Endothelial cell of umbilical vein (primary cell): Measurements from ENCODE around the gene AIDA. TPM values are rescaled to one million over a fixed set of nuclear protein-coding genes. Genes with fewer than 3 reads are reported as not detected.

Source experiments
- BruUV-seq: library from RNA; stranded (reverse); fragments of 400-500 nt; replicated peaks from 2 replicates; lab custom pipeline; 2021; lab: Mats Ljungman, UMichigan
- CTCF ChIA-PET: fragments of 300-600, 350-600 bp; sonication (Branson Sonifier 250); formaldehyde crosslinking; loops from one replicate; lab custom pipeline; 2021; ENCODE audit warnings: antibody characterized with exemption, inconsistent platforms; lab: Charles Lee
- POLR2A ChIA-PET: fragments of 300-600, 350-600 bp; sonication (Branson Sonifier 250); formaldehyde crosslinking; loops from one replicate; lab custom pipeline; 2021; ENCODE audit warnings: antibody characterized with exemption, inconsistent platforms; lab: Charles Lee
- DNase-seq: peaks from one replicate; pipeline ENCODE4 v3.0.0-alpha.2; 2011; ENCODE audit warnings: low read depth, low spot score
- FAIRE-seq: peaks from 2 replicates; lab custom pipeline; 2011; peaks lifted over from hg19 to GRCh38; lab: Jason Lieb, UNC
- H2AFZ ChIP-seq: 2 replicates; pipeline ENCODE4 v1.6.0; 2012; ENCODE audit warnings: low read depth, low read length, control low read depth, inconsistent platforms
- H3K27ac ChIP-seq: 2 replicates; pipeline ENCODE4 v1.5.1; 2011; ENCODE audit warnings: low read depth, mild to moderate bottlenecking, control low read depth, low read length, moderate library complexity; ENCODE audit not compliant: insufficient read depth
- H3K27me3 ChIP-seq, 2 experiments: 2 replicates each; pipeline versions ENCODE4 v1.6.0 to v1.6.1; 2011; ENCODE audit warnings: low read length in 2 of 2, mixed read lengths in 1 of 2; ENCODE audit not compliant: control insufficient read depth in 2 of 2, insufficient read depth in 2 of 2
- H3K36me3 ChIP-seq, 2 experiments: 2 replicates in 1 of 2; 3 replicates in 1 of 2; pipeline ENCODE4 v1.5.1; 2011; ENCODE audit warnings: low read length in 2 of 2, mild to moderate bottlenecking in 1 of 2, moderate library complexity in 1 of 2; ENCODE audit not compliant: control insufficient read depth in 2 of 2, insufficient read depth in 2 of 2; ENCODE audit errors: extremely low read depth in 1 of 2
- H3K4me1 ChIP-seq: 3 replicates; pipeline ENCODE4 v1.5.1; 2011; ENCODE audit warnings: mild to moderate bottlenecking, low read length; ENCODE audit not compliant: control insufficient read depth, insufficient read depth; ENCODE audit errors: extremely low read depth
- H3K4me2 ChIP-seq: 2 replicates; pipeline ENCODE4 v1.6.1; 2011; ENCODE audit warnings: low read length, control low read depth, mixed read lengths; ENCODE audit not compliant: insufficient read depth
- H3K4me3 ChIP-seq, 3 experiments: fragments of 200-600 bp in 1 of 3; sonication (generic), shearing (Covaris generic) in 1 of 3; replicated peaks in 1 of 3; 2 replicates each; pipeline ENCODE4 v1.5.1; 2011 to 2016; ENCODE audit warnings: control low read depth in 3 of 3, low read length in 3 of 3, mild to moderate bottlenecking in 2 of 3, inconsistent platforms in 1 of 3, low read depth in 1 of 3, moderate library complexity in 1 of 3; ENCODE audit not compliant: insufficient read depth in 1 of 3
- H3K79me2 ChIP-seq: 2 replicates; pipeline ENCODE4 v1.6.0; 2012; ENCODE audit warnings: low read length, inconsistent platforms; ENCODE audit not compliant: control insufficient read depth, insufficient read depth
- H3K9ac ChIP-seq: replicated peaks from 2 replicates; pipeline ENCODE3; 2011; ENCODE audit warnings: low read length, control low read depth; ENCODE audit not compliant: insufficient read depth; ENCODE audit errors: extremely low read depth
- H3K9me1 ChIP-seq: replicated peaks from 3 replicates; pipeline ENCODE4 v1.6.0; 2011; ENCODE audit warnings: mild to moderate bottlenecking, low read length; ENCODE audit not compliant: control insufficient read depth, insufficient read depth; ENCODE audit errors: extremely low read depth
- H3K9me3 ChIP-seq: replicated peaks from 2 replicates; pipeline ENCODE4 v1.5.1; 2012; ENCODE audit warnings: low read length, inconsistent platforms; ENCODE audit not compliant: control insufficient read depth, insufficient read depth
- H4K20me1 ChIP-seq: replicated peaks from 2 replicates; pipeline ENCODE3; 2011; ENCODE audit warnings: mild to moderate bottlenecking, low read length; ENCODE audit not compliant: control insufficient read depth, insufficient read depth; ENCODE audit errors: extremely low read depth
- CTCF ChIP-seq, 2 donors: IDR thresholded peaks; 1 replicate in 1 of 2; 2 replicates in 1 of 2; pipeline ENCODE4 v1.5.1; 2011; ENCODE audit warnings: low read length in 2 of 2, mild to moderate bottlenecking in 2 of 2, moderate library complexity in 2 of 2, control low read depth in 1 of 2, inconsistent platforms in 1 of 2, low read depth in 1 of 2; ENCODE audit not compliant: insufficient read depth in 1 of 2; ENCODE audit errors: extremely low read depth in 1 of 2
- MAX ChIP-seq: IDR thresholded peaks from 2 replicates; pipeline ENCODE4 v1.6.1; 2011; ENCODE audit not compliant: insufficient read depth, insufficient read length
- dilution Hi-C: fragments of 300-500 bp; cut with MboI; formaldehyde crosslinking; loops from one replicate; pipeline ENCODE4 v1.15.0; 2019; ENCODE audit warnings: low sequenced_read_pairs; ENCODE audit not compliant: extremely low pct_ligation_motif_present
- intact Hi-C: fragments of 100-400 bp; cut with micrococcal nuclease; formaldehyde crosslinking; loops from one replicate; pipeline ENCODE4 v1.10.0; 2022
- polyA plus RNA-seq, 4 experiments: library from polyadenylated mRNA; depleted of rRNA in 3 of 4; stranded (reverse) in 3 of 4; unstranded in 1 of 4; fragments of >200 nt; gene quantifications; 2 replicates each; pipeline versions ENCODE4 v1.2.1 to v1.2.3, GENCODE V29; 2011 to 2012; ENCODE audit warnings: missing spikeins in 1 of 4
- total RNA-seq: library from RNA; stranded (reverse); gene quantifications from 2 replicates; pipeline ENCODE4 v1.2.3, GENCODE V29; 2021

Gene AIDA
- total and polyA plus RNA-seq, 2 donors (not counting 3 experiments of a cell fraction or from before 2014, with no cell fraction given) = 32.8 to 75.4 TPM

- peak; percentile 68 for FAIRE-seq
These were observed 77.9 kb downstream of the AIDA start for GRCh38 chr1:222634180-222635013.

More at GRCh38 chr1:222634180-222635013, 77.9 kb downstream of the AIDA start:
- peak; percentile 93 for DNase-seq
- no peak overlapping the region for H3K4me2 ChIP-seq
- no peaks in the 10 kb centered on the region for H3K27me3 ChIP-seq
- no peaks in the 10 kb centered on the region for H3K9me1 ChIP-seq
- CTCF ChIA-PET = interaction anchor here (0.6 to 3.4 kb wide), 44 partner anchors 9 to 489 kb away, joined by 3 to 154 read pairs (median 4); partner anchors contain the start of genes AIDA, BROX and TAF1A
- H3K36me3 ChIP-seq = peaks cover 3 to 12% of the 10 kb centered on the region in 2 experiments
- no peaks in the 10 kb centered on the region for H3K79me2 ChIP-seq
- H3K27ac ChIP-seq = no peak overlapping the region
- peak; percentile 64 to 72 for TF ChIP-seq CTCF (IDR thresholded peaks at IDR 0.05; ENCODE audit: extremely low read depth in 1 of 2, insufficient read depth in 1 of 2, low read depth in 1 of 2, low read length in 2 of 2)
- no peak for TF ChIP-seq MAX
- H4K20me1 ChIP-seq = no peaks in the 10 kb centered on the region
- no peak overlapping the region for H3K4me3 ChIP-seq
- POLR2A ChIA-PET = interaction anchor here (1.0 kb wide), 1 partner anchor 169 kb away, joined by 6 read pairs; no protein-coding TSS in a partner anchor
- dilution Hi-C loops = no loop called here
- H3K4me1 ChIP-seq = no peaks in the 10 kb centered on the region
- no peak overlapping the region for H3K9ac ChIP-seq
- no peaks in the 10 kb centered on the region for H3K9me3 ChIP-seq
- BruUV-seq = no TSS peak
- intact Hi-C loops = loop anchor here (1.0 to 2.0 kb wide), 5 partner anchors 16 to 446 kb away; partner anchors contain the start of gene MIA3
- no peak overlapping the region for H2AFZ ChIP-seq
